ENCODE measurements around the gene FAM174B.

DNA sequence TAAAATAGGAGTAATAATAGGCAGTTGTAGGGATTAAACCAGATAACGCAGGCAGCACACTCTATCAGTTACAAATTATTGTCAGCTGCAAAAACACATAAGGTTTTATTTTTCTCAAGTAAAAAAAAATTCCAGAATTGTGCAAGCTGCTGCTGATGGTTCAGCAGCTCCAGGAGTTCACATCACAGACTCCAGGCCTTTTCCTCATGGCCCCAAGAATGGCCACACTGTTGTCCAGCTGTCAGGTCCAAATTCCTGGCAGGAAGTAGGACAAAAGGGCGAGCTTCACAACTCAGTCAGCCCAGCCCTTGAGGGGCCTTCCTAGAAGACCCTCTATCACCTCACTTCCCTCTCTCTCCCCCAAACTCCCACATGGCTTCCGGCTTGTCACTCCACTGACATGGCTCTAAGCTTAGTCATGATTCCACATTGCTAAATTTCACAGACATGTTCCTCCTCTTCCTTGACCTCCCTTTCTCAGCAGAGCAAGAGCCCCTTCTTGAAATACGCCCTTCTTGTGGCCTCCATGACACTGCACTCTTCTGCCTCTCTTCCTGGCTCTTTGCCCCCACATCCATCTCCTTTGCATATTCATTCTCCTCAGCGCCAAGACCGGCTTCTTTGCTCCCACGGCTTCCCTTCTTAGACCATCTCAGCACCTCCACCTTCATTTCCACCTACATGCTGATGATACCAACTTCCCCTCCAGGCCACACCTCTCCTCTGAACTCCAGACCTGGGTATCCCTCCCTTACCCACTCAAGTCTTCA, 27.4 kb upstream of the FAM174B start:
- TF ChIP-seq, protein P1, sequence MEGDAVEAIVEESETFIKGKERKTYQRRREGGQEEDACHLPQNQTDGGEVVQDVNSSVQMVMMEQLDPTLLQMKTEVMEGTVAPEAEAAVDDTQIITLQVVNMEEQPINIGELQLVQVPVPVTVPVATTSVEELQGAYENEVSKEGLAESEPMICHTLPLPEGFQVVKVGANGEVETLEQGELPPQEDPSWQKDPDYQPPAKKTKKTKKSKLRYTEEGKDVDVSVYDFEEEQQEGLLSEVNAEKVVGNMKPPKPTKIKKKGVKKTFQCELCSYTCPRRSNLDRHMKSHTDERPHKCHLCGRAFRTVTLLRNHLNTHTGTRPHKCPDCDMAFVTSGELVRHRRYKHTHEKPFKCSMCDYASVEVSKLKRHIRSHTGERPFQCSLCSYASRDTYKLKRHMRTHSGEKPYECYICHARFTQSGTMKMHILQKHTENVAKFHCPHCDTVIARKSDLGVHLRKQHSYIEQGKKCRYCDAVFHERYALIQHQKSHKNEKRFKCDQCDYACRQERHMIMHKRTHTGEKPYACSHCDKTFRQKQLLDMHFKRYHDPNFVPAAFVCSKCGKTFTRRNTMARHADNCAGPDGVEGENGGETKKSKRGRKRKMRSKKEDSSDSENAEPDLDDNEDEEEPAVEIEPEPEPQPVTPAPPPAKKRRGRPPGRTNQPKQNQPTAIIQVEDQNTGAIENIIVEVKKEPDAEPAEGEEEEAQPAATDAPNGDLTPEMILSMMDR (conservative IDR thresholded peaks at IDR 0.05 in 1 of 2, IDR thresholded peaks at IDR 0.05 in 1 of 2; ENCODE audit: extremely low read depth in 1 of 2, insufficient read depth in 1 of 2, low read depth in 1 of 2, low read length in 2 of 2), result no peak
- TF ChIP-seq EZH2 (IDR thresholded peaks at IDR 0.05; ENCODE audit: borderline replicate concordance, low read length), result no peak
